ENCODE data around the gene GPR82.
"Not testable (repeated sequence)": the region's sequence is repeated elsewhere in the genome, so short reads cannot be mapped to it uniquely, and the experiment has no call there.

GPR82 gene

GRCh38 chrX:41719610-41720009 is 4.4 kb upstream of the GPR82 start:
- DNase-seq, result not testable (repeated sequence)

- DNase-seq, result peak; percentile 54
These were observed 3.7 kb upstream of the GPR82 start for GRCh38 chrX:41720125-41720779.

- DNase-seq, result no peak
These were observed 2.4 kb upstream of the GPR82 start for GRCh38 chrX:41721590-41721989.

GRCh38 chrX:41722214-41722613 is 1.8 kb upstream of the GPR82 start:
- DNase-seq, result no peak

- DNase-seq, result no peak
These were observed 964 bp upstream of the GPR82 start for GRCh38 chrX:41722816-41723618.

GRCh38 chrX:41728125-41728524 is 4.1 kb downstream of the GPR82 start:
- DNase-seq, result no peak

GRCh38 chrX:41730081-41730480 is 6.1 kb downstream of the GPR82 start:
- no peak for DNase-seq

GRCh38 chrX:41732260-41732659 is 8.3 kb downstream of the GPR82 start:
- DNase-seq, result no peak

- DNase-seq, result peak; percentile 9
These were observed 10.0 kb downstream of the GPR82 start for GRCh38 chrX:41733939-41734338.

- DNase-seq, result peak; percentile 18
These were observed 10.5 kb downstream of the GPR82 start for GRCh38 chrX:41734530-41734929.

GRCh38 chrX:41737065-41737464 is 13.1 kb downstream of the GPR82 start:
- peak; percentile 23 for DNase-seq

- no peak for DNase-seq
These were observed 15.9 kb downstream of the GPR82 start for GRCh38 chrX:41739871-41740270.

GRCh38 chrX:41750716-41751115 is 26.7 kb downstream of the GPR82 start:
- DNase-seq, result no peak

GRCh38 chrX:41758401-41758800 is 34.4 kb downstream of the GPR82 start:
- DNase-seq, result no peak

- DNase-seq, result peak; percentile 38
These were observed 35.8 kb downstream of the GPR82 start for GRCh38 chrX:41759817-41760216.

GRCh38 chrX:41761169-41761568 is 37.2 kb downstream of the GPR82 start:
- DNase-seq, result no peak

- DNase-seq, result no peak
These were observed 37.7 kb downstream of the GPR82 start for GRCh38 chrX:41761702-41762101.

GRCh38 chrX:41779030-41779564 is 55.1 kb downstream of the GPR82 start:
- no peak for DNase-seq

Measured in CD4-positive, alpha-beta T cell treated with Interleukin-17A for 1 hour (primary cell).